NCI-H1048 (cell line): ENCODE measurements around the gene GNG8.

Experiments used
- DNase-seq: peaks from one replicate; lab custom pipeline; 2025; lab: John Stamatoyannopoulos, UW

The GNG8 gene

DNA sequence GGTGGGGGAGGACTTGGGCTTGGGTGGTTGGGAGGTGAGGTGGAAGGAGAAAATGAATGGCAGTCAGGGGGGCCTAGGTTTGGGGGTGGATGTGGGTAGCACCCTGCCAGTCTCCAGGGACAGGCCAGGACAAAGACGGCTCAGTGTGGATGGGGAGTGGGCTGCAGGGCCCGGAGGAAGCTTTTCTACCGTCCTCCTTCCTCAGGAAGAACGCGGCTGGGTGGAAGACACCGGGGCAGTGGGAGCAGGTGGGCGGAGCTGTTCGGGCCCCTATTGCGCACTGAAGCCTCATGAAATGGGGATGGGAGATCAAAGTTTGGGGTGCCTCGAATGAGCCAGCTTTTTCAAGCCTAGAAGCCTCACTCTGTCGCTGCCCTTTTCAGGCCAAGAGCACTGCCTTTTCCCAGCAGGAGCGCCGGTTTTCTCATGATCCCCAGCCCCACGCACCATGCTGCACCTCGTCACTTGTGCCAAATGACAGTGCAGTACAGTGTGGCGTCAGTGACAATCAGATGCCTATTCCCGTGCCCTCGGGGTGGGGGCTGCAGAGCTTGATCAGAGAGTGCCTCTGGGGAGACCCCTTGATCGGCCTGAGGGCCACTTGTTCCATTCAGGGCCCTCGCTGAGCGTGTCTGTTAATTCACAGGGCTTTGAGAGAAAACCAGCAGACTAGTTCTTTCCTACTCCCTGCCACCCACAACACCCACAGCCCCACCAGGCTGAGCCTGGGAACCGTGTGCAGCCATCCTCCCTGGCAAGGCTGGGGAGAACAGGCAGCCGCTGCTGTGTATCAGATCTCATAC is 33.4 kb downstream of the GNG8 start:
- DNase-seq, result no peak

DNA sequence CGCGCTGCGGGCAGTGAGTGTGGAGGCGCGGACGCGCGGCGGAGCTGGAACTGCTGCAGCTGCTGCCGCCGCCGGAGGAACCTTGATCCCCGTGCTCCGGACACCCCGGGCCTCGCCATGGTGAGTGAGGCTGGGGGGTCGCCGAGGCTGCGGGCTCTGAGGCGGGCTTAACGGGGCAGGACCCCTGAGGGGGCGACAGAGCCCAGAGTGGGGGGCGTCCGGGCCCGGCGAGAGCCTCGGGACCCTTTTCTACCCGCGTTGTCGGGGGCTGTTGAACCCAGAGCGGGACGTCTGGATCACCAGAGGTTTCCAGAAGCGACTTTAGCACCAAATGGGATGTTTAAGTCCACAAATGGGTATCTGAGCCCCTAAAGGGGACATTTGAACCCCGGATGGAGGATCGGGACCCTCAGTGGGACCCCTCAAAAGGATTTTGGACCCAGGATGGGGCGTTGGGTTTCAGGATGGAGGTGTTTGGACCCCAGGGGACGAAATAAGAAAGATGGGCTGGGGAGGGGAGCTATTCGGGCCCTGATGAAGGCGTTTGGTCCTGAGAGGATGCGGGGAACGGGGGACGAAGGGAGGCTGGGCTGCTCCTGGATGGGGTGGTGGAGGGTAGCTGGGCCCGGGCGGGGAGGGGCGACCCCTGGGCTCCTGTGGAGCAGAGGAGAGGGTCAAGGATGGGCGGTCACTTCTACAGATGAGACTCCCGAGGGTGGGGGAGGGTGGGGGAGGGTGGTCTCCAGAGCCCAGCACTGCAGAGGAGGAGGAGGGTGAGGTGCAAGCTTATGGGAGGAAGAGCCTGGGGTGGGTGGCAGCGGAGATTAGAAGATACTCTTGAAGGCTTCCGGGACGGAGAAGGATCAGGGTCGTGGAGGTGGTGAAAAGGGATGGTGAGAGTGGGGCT is 34.4 kb downstream of the GNG8 start, which contains the start of gene CALM3:
Gene CALM3 (plus strand): TSS at position 13 of the 907 bp plus-strand sequence. CDS start 105 bp downstream, at position 118.
- DNase-seq, result no peak

DNA sequence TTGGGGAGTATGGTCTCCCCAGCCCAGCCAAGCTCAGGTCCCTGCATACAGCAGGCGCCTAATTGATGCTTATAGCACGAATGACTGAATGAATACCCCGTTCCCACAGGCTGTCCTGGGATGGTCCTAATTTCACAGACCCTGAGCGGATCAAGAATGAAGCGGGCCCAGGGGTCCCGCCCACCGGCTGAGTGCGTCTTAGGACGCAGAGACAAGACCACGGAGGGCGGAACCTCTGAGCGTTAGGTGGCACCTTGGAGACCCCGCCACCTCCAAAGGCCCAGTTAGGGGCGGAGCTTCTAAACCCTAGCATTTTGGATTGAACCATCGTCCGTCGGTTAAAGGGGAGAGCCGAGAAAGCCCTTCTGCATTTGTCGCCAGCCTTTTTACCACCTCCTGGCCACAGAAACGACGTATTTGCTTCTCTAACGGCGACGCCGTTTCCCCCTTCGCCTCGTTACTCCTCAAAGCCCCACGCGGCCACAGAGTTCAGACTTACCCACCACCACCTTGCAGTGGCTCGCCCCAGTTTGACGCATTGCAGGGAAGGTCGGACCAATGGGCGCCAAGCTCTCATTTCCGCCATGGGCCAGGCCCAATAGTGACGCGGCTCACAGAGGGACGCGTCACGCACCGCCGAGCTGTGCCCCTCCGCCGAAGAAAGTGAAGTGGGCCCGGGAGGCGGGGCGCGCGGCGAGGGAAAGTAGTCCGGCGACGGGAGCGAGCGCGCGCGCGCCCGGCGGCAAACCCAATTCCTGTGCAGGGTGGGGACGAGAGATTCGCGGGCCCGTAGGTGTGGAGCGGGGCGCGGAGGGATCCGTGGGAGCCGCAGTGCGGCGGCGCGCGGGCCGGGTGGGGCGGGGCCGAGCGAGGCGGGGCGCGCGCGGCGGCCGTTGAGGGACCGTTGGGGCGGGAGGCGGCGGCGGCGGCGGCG is 35.4 kb downstream of the GNG8 start:
- peak; percentile 83 for DNase-seq

DNA sequence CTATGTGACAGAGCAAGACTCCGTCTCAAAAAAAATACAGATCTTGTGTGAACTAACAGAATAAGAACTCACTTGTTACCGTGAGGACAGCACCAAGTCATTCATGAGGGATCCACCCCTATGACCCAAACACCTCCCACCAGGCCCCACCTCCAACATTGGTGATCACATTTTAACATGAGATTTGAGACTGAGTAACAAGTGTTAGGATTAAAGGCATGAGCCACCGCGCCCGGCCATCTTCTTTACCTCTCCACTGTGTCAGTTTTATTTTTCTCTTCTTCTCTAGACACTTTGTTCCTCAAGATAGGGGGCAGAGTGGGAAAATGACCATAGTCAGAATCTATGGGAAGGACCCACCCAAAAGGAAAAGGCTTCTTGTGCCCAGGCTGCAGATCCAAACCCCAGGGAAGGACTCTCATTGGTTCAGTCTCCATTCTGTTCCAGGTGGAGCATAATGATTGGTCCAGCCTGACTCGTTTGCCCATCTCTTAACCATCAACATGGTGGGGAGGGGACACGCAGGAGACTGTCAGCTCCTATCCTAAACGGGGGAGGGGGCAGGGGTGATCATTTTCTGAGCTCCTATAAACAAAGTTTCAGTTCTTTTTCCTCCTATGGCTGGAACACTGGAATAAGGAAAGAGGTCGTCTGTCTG is 36.2 kb downstream of the GNG8 start:
- DNase-seq, result no peak

DNA sequence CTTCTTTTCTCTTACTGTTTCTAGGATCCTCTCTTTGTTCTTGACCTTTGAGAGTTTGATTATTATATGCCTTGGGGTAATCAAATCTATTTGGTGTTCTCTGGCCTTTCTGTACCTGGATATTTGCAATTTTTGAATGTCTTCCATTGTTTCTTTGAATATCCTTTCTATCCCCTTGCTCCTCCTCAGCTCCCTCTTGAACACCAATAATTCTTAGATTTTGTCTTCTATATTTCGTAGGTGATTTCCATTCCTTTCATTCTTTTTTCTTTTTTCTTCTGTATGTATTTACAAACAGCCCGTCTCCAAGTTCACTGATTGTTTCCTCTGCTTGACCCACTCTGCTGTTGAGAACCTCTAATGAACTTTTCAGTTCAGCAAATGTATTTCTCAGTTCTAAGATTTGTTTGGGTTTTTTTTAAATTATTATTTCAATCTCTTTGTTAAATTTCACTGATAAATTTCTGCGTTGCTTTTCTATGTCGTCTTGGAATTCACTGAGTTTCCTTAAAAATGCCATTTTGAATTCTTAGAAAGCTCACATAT is 37.6 kb downstream of the GNG8 start:
- DNase-seq, result no peak

DNA sequence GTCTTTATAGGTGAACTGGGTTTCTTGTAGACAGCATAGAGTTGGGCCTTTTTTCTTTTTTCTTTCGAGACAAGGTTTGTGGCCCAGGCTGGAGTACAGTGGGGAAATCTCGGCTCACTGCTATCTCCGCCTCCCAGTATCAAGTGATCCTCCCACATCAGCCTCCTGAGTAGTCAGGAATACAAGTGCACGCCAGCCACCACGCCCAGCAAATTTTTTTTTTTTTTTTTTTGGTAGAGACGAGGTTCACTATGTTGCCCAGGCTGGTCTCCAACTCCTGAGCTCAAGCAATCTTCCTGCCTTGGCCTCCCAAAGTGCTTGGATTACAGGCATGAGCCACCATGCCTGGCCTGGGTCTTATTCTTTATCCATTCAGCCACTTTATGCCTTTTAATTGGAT is 40.0 kb downstream of the GNG8 start:
- DNase-seq, result no peak

DNA sequence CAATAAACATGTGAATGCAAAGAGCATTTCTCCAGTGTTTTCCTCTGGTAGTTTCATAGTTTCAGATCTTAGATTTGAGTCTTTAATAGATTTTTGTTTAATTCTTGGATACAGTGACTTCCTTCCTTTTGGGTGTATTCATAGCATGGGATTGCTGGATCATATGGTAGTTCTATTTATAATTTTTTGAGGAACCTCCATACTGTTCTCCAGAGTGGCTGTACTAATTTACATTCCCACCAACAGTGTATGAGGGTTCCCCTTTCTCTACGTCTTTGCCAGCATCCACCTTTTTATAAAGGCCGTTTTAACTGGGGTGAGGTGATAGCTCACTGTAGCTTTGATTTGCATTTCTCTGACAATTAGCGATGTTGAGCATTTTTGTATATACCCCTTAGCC is 44.1 kb downstream of the GNG8 start:
- no peak for DNase-seq

DNA sequence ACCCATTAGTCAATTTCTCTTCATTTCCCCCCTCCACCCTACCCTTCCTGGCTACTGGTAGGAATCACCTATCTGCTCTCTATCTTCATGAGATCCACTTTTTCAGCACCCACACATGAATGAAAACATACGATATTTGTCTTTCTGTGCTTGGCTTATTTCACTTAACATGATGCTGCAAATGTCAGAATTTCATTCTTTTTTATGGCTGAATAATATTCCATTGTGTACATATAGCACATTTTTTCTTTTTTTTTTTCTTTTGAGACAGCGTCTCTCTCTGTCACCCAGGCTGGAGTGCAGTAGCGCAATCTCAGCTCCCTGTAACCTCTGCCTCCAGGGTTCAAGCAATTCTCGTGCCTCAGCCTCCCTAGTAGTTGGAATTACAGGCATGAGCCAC is 44.7 kb downstream of the GNG8 start:
- DNase-seq, result no peak

DNA sequence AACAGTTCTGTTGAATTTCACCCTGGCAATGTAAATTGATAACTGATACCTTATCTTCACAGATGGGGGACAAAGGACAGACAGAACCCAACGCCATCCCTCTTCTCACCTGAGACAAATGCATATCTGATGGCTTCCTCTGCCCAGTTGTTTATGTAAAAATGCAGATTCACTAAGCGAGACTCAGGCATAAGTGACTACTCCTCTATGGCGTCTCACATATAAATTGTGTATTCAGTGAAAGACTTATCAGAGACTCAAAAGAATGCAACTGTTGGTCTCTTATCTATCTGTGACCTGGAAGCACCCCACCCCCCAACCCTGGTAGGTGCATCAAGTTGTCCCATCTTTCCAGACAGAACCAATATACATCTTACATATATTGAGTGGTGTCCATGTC is 48.1 kb downstream of the GNG8 start:
- no peak for DNase-seq

DNA sequence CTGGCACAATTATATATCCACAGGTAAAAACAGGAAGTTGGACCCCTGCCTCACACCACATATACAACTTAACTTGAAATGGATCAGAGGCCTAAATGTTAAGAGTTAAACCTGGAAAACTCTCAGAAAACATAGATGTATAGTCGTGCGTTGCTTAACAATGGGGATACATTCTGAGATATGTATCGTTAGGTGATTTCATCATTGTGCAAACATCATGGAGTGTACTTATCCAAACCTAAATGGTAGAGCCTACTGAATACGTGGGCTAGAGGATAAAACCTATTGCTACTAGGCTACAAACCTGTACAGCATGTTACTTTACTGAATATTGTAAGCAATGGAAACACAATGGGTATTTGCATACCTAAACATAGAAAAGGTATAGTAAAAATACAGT is 49.7 kb downstream of the GNG8 start:
- no peak for DNase-seq

DNA sequence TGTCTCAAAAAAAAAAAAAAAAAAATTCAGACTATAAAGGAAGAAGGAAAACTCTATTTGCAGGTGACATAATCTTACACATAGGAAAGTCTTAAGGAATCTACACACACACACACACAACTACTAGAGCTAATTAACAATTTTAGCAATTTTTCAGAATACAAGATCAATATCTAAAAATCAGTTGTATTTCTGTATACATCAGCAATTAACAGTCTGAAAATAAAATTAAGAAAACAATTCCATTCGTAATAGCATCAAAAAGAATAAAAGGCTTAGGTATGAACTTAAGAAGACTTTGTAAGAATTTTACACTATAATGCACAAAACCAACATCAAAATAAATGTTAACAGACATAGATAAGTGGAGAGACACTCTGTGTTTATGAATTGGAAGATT is 50.5 kb downstream of the GNG8 start:
- DNase-seq, result no peak
